CD14-positive monocyte (primary cell): Measurements from ENCODE around the gene LY86. TPM values are rescaled to one million over a fixed set of nuclear protein-coding genes. Genes with fewer than 3 reads are reported as not detected.

Experiments
- DNase-seq, 3 donors: peaks; one replicate each; pipeline ENCODE4 v3.0.0-alpha.2; 2011 to 2022
- H2AFZ ChIP-seq: 2 replicates; pipeline ENCODE4 v1.6.0; 2012; ENCODE audit warnings: mild to moderate bottlenecking, low read depth, low read length, inconsistent platforms; ENCODE audit not compliant: insufficient read depth, poor library complexity, severe bottlenecking
- H3K27ac ChIP-seq, 2 donors: 1 replicate in 1 of 2; 2 replicates in 1 of 2; pipeline ENCODE4 v1.5.1; 2012 to 2013; ENCODE audit warnings: low read length in 2 of 2, control low read depth in 1 of 2, inconsistent platforms in 1 of 2, low read depth in 1 of 2, mild to moderate bottlenecking in 1 of 2
- H3K27me3 ChIP-seq, 2 donors: one replicate each; pipeline versions ENCODE4 v1.6.0 to v1.6.1; 2011 to 2013; ENCODE audit warnings: low read length in 2 of 2; ENCODE audit not compliant: control insufficient read depth in 2 of 2, insufficient read depth in 2 of 2
- H3K36me3 ChIP-seq, 2 donors: replicated peaks in 1 of 2; 1 replicate in 1 of 2; 2 replicates in 1 of 2; pipeline versions ENCODE4 v1.5.1 to v1.6.1; 2012 to 2013; ENCODE audit warnings: low read length in 2 of 2, control low read depth in 1 of 2, inconsistent platforms in 1 of 2, mild to moderate bottlenecking in 1 of 2; ENCODE audit not compliant: insufficient read depth in 2 of 2, control insufficient read depth in 1 of 2
- H3K4me1 ChIP-seq, 2 donors: 1 replicate in 1 of 2; 2 replicates in 1 of 2; pipeline versions ENCODE4 v1.5.1 to v1.6.1; 2012 to 2013; ENCODE audit warnings: low read length in 2 of 2, control low read depth in 1 of 2, inconsistent platforms in 1 of 2, mild to moderate bottlenecking in 1 of 2, moderate library complexity in 1 of 2; ENCODE audit not compliant: insufficient read depth in 2 of 2, control insufficient read depth in 1 of 2
- H3K4me2 ChIP-seq: replicated peaks from 2 replicates; pipeline ENCODE3; 2012; ENCODE audit warnings: low read length, moderate library complexity, mild to moderate bottlenecking; ENCODE audit not compliant: poor library complexity, severe bottlenecking; ENCODE audit errors: extremely low read depth
- H3K4me3 ChIP-seq, 3 experiments: fragments of 200-600 bp in 1 of 3; sonication (generic) in 1 of 3; replicated peaks in 1 of 3; 1 replicate in 2 of 3; 2 replicates in 1 of 3; pipeline ENCODE4 v1.5.1; 2011 to 2013; ENCODE audit warnings: low read length in 3 of 3, mild to moderate bottlenecking in 3 of 3, control low read depth in 2 of 3, low read depth in 2 of 3, inconsistent platforms in 1 of 3, moderate library complexity in 1 of 3
- H3K79me2 ChIP-seq: 2 replicates; pipeline ENCODE4 v1.6.0; 2012; ENCODE audit warnings: mild to moderate bottlenecking, control low read depth, inconsistent platforms, low read length, moderate library complexity; ENCODE audit not compliant: insufficient read depth
- H3K9ac ChIP-seq: 2 replicates; pipeline ENCODE4 v1.6.0; 2017; ENCODE audit warnings: low read length, mild to moderate bottlenecking; ENCODE audit not compliant: insufficient read depth, poor library complexity, severe bottlenecking
- H3K9me3 ChIP-seq, 2 donors: replicated peaks in 1 of 2; 1 replicate in 1 of 2; 2 replicates in 1 of 2; pipeline versions ENCODE4 v1.5.1 to v1.6.1; 2012 to 2013; ENCODE audit warnings: low read length in 2 of 2, control low read depth in 1 of 2; ENCODE audit not compliant: control insufficient read depth in 1 of 2, insufficient read depth in 1 of 2
- H4K20me1 ChIP-seq: 2 replicates; pipeline ENCODE4 v1.6.0; 2012; ENCODE audit warnings: mild to moderate bottlenecking, low read length, control low read depth, moderate library complexity; ENCODE audit not compliant: insufficient read depth
- H3K27ac Mint-ChIP-seq, 7 donors: one replicate each; pipeline ENCODE4 v1.8.0; 2020; ENCODE audit warnings: mild to moderate bottlenecking in 7 of 7, mixed read lengths in 7 of 7, moderate library complexity in 6 of 7, inconsistent platforms in 2 of 7
- H3K27me3 Mint-ChIP-seq, 3 donors: one replicate each; pipeline ENCODE4 v1.8.0; 2021 to 2022; ENCODE audit warnings: low read depth in 3 of 3, mild to moderate bottlenecking in 3 of 3, mixed read lengths in 3 of 3, moderate library complexity in 3 of 3, inconsistent platforms in 1 of 3
- H3K36me3 Mint-ChIP-seq, 2 donors: one replicate each; pipeline ENCODE4 v1.8.0; 2020; ENCODE audit warnings: mixed read lengths in 2 of 2, inconsistent platforms in 1 of 2, mild to moderate bottlenecking in 1 of 2
- H3K4me1 Mint-ChIP-seq: one replicate; pipeline ENCODE4 v1.8.0; 2020; ENCODE audit warnings: mild to moderate bottlenecking, mixed read lengths
- H3K4me3 Mint-ChIP-seq, 2 donors: one replicate each; pipeline ENCODE4 v1.8.0; 2020; ENCODE audit warnings: mild to moderate bottlenecking in 2 of 2, mixed read lengths in 2 of 2, moderate library complexity in 1 of 2
- H3K9me3 Mint-ChIP-seq, 7 donors: one replicate each; pipeline ENCODE4 v1.8.0; 2020 to 2022; ENCODE audit warnings: mixed read lengths in 7 of 7, mild to moderate bottlenecking in 6 of 7, moderate library complexity in 6 of 7, inconsistent platforms in 2 of 7
- WGBS: methylation state at CpG from one replicate; pipeline ENCODE4 v1.1.5; 2013; ENCODE audit warnings: missing lambda C conversion rate; ENCODE audit not compliant: insufficient coverage; 5-methylcytosine and 5-hydroxymethylcytosine counted together
- intact Hi-C, 2 donors: fragments of 100-400 bp; cut with micrococcal nuclease; formaldehyde crosslinking; loops; one replicate each; pipeline versions ENCODE4 v1.15.0 to v1.15.1; 2023
- polyA plus RNA-seq, 3 donors: library from polyadenylated mRNA; depleted of rRNA in 1 of 3; unstranded in 2 of 3; stranded (reverse) in 1 of 3; fragments of 300-500 nt in 2 of 3; fragments of >200 nt in 1 of 3; fragmentation: Illumina TruSeq in 2 of 3; gene quantifications; 1 replicate in 2 of 3; 2 replicates in 1 of 3; pipeline ENCODE4 v1.2.3, GENCODE V29; 2012 to 2021
- TF ChIP-seq, protein P1 (sequence below): fragments of 200-600 bp; IDR thresholded peaks from one replicate; pipeline ENCODE4 v1.8.0; 2022; ENCODE audit warnings: antibody characterized with exemption, mild to moderate bottlenecking

LY86 gene
- polyA plus RNA-seq, 3 donors = 166 to 609 (median 454) TPM

DNA sequence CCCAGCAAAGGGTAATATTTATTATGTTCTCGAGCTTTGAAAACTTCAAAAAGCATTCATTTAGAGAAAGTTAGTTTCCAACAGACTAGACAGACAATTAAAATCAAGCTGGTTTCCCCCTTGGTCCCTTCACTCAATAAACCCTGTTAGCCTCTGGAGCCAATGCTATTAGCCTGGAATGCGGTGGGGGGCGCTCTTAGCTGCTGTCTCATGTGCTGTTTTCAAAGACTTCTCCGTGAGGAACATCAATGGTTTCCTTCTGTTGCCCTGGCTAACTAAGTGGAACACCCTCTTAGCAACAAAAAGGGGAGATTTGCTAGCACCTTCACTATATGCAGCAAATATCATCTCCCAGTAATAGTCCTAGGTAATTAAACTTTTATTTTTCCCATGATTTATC, 86.4 kb downstream of the LY86 start:
- Histone ChIP-seq H3K4me3 (no peak overlapping the region), H4K20me1 (no peaks in the 10 kb centered on the region), H3K27me3 (no peaks in the 10 kb centered on the region), H3K27ac (no peak overlapping the region), H3K4me1 (peaks cover 11 to 23% of the 10 kb centered on the region in 2 donors), H3K9me3 (no peaks in the 10 kb centered on the region), H3K4me2 (no peak overlapping the region), H3K9ac (no peak overlapping the region), H3K79me2 (no peaks in the 10 kb centered on the region), H3K36me3 (no peaks in the 10 kb centered on the region), H2AFZ (no peak overlapping the region)
- H3K4me3 Mint-ChIP-seq = no peak overlapping the region
- peaks cover 3% of the 10 kb centered on the region in 2 donors for H3K36me3 Mint-ChIP-seq
- WGBS = 71% methylated on average over 3 of the region's 4 CpGs
- no peak overlapping the region for H3K27ac Mint-ChIP-seq
- intact Hi-C loops = loop anchor here (5.0 to 10.0 kb wide), 2 partner anchors 567 to 570 kb away; no protein-coding TSS in a partner anchor
- no peak for DNase-seq
- peaks cover 0 to 3% (median 0%) of the 10 kb centered on the region in 7 donors for H3K9me3 Mint-ChIP-seq
- H3K4me1 Mint-ChIP-seq = peaks cover 47% of the 10 kb centered on the region
- TF ChIP-seq, protein P1, sequence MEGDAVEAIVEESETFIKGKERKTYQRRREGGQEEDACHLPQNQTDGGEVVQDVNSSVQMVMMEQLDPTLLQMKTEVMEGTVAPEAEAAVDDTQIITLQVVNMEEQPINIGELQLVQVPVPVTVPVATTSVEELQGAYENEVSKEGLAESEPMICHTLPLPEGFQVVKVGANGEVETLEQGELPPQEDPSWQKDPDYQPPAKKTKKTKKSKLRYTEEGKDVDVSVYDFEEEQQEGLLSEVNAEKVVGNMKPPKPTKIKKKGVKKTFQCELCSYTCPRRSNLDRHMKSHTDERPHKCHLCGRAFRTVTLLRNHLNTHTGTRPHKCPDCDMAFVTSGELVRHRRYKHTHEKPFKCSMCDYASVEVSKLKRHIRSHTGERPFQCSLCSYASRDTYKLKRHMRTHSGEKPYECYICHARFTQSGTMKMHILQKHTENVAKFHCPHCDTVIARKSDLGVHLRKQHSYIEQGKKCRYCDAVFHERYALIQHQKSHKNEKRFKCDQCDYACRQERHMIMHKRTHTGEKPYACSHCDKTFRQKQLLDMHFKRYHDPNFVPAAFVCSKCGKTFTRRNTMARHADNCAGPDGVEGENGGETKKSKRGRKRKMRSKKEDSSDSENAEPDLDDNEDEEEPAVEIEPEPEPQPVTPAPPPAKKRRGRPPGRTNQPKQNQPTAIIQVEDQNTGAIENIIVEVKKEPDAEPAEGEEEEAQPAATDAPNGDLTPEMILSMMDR = no peak
- H3K27me3 Mint-ChIP-seq = peaks cover 0 to 1% (median 0%) of the 10 kb centered on the region in 3 donors

DNA sequence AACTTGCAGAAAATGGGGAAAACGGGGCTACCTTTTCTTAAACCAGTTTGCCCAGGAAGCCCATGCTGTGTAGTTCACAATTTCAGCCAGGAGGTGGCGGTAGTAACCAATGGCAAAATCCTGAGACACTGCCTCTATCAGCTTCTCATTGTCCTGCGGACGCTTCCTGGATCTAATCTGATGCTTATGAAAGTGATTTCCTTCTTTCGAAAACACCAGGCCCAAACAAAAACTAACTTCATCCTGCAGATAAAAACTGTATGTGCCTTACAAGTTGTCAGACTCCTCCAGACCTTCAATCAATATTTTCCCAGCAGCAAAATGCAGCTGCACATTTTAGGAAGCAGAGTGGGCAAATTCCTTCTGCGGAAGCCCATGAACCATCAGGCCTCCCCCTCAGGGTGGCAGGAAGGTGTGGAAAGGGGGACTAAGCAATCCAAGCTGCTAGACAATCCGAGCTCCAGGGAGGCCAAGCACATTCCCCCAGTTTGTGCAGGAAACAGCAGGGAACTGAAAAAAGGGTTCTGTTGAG, 88.5 kb downstream of the LY86 start:
- Histone ChIP-seq H3K4me2 (peak overlapping the region; percentile 38), H4K20me1 (no peaks in the 10 kb centered on the region), H3K4me3 (peak overlapping the region in 1 of 3 experiments; percentile 38), H3K9ac (no peak overlapping the region), H3K27me3 (no peaks in the 10 kb centered on the region), H3K27ac (peak overlapping the region; percentile 46 to 81), H3K9me3 (no peaks in the 10 kb centered on the region), H2AFZ (peak overlapping the region; percentile 74), H3K36me3 (no peaks in the 10 kb centered on the region), H3K79me2 (no peaks in the 10 kb centered on the region), H3K4me1 (peaks cover 30 to 44% of the 10 kb centered on the region in 2 donors)
- WGBS = 17% methylated on average over 5 of the region's 7 CpGs
- Mint-ChIP-seq H3K27me3 (peaks cover 0 to 1% (median 0%) of the 10 kb centered on the region in 3 donors), H3K4me3 (peak overlapping the region; percentile 17 to 62), H3K36me3 (peaks cover 0 to 5% of the 10 kb centered on the region in 2 donors), H3K27ac (peak overlapping the region; percentile 25 to 90 (median 77)), H3K4me1 (peaks cover 52% of the 10 kb centered on the region), H3K9me3 (peaks cover 0 to 2% (median 0%) of the 10 kb centered on the region in 7 donors)
- TF ChIP-seq, protein P1 = peak; percentile 98
- DNase-seq = peak; percentile 75 to 85 (median 79)
- intact Hi-C loops = loop anchor here (5.0 to 10.0 kb wide), 2 partner anchors 565 to 568 kb away; no protein-coding TSS in a partner anchor
